DND-41 (cell line): ENCODE results near the gene TRRAP.

Source experiments
- CTCF ChIP-seq: IDR thresholded peaks from 2 replicates; pipeline ENCODE4 v1.5.1; 2012; ENCODE audit warnings: borderline replicate concordance, low read length, moderate library complexity, mild to moderate bottlenecking; ENCODE audit not compliant: poor library complexity, severe bottlenecking; ENCODE audit errors: extremely low read depth
- EZH2 ChIP-seq: IDR thresholded peaks from 3 replicates; pipeline ENCODE4 v1.6.1; 2012; ENCODE audit warnings: borderline replicate concordance, low read depth, mild to moderate bottlenecking, moderate library complexity, low read length, inconsistent platforms; ENCODE audit not compliant: severe bottlenecking

DNA sequence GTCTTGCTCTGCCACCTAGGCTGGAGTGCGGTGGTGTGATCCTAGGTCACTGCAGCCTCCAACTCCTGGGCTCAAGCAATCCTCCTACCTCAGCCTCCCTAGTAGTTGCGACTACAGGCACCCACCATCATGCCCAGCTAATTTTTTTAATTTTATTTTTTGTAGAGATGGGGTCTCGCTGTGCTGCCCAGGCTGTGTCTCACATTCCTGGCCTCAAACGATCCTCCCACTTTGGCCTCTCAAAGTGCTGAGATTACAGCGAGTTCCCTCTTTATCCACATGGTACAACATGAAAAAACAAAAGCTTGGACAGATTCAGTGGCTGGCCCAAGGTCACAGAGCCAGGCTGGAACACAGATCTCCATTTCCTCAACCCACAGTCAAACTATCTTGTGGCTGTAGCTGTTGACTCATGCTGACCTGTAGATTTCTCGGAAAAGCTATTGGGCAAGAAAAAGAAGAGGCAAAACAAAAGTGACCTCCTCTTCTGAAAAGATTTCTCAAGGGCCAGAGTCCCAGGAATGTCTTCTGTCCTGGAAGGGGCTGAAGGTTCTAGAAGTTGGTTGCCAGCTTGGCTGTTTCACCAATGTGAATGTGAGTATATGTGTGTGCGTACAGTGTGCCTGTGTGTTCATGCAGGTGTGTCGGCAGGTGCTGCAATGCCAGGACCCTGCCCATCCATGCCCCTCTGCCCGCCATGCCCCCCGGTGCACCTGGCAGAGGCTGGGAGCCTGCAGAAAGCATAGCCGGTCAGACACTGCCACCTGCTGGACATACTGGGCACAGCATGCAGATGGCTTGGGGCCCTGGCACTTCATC is 36.9 kb upstream of the TRRAP start:
- peak; percentile 98 for TF ChIP-seq CTCF
- no peak for TF ChIP-seq EZH2
